AG04450 (cell line): Measurements from ENCODE around the gene SLC1A3. TPM values are rescaled to one million over a fixed set of nuclear protein-coding genes. Genes with fewer than 3 reads are reported as not detected.

Experiments used
- CTCF ChIA-PET: fragments of 300-600, 350-600 bp; formaldehyde crosslinking; extraction: SDS; loops from one replicate; lab custom pipeline; 2022; ENCODE audit warnings: antibody characterized with exemption, inconsistent platforms; lab: Charles Lee
- POLR2A ChIA-PET: fragments of 350-600 bp; formaldehyde crosslinking; extraction: SDS; loops from one replicate; lab custom pipeline; 2021; ENCODE audit warnings: antibody characterized with exemption, inconsistent platforms; lab: Yijun Ruan, JAX
- DNase-seq: peaks from one replicate; pipeline ENCODE4 v3.0.0-alpha.2; 2011; ENCODE audit warnings: low read depth, low spot score
- H3K27ac ChIP-seq: one replicate; pipeline ENCODE4 v1.5.1; 2012; ENCODE audit warnings: low read depth, low read length, control low read depth
- H3K27me3 ChIP-seq: one replicate; pipeline ENCODE4 v1.6.0; 2012; ENCODE audit warnings: low read length; ENCODE audit not compliant: control insufficient read depth, insufficient read depth
- H3K4me3 ChIP-seq: 2 replicates; pipeline ENCODE4 v1.5.1; 2011; ENCODE audit warnings: mild to moderate bottlenecking, low read depth, low read length, control low read depth
- H3K9me3 ChIP-seq: 2 replicates; pipeline ENCODE4 v1.5.1; 2012; ENCODE audit warnings: low read length; ENCODE audit not compliant: control insufficient read depth, insufficient read depth
- polyA plus RNA-seq: library from polyadenylated mRNA; depleted of rRNA; stranded (reverse); fragments of >200 nt; gene quantifications from 2 replicates; pipeline ENCODE4 v1.2.3, GENCODE V29; 2011
- TF ChIP-seq, protein P1 (sequence below): IDR thresholded peaks from 2 replicates; pipeline ENCODE4 v1.5.1; 2011; ENCODE audit warnings: low read depth, low read length, control low read depth, inconsistent platforms

The SLC1A3 gene
- polyA plus RNA-seq, 1 experiment = 2.2 TPM

DNA sequence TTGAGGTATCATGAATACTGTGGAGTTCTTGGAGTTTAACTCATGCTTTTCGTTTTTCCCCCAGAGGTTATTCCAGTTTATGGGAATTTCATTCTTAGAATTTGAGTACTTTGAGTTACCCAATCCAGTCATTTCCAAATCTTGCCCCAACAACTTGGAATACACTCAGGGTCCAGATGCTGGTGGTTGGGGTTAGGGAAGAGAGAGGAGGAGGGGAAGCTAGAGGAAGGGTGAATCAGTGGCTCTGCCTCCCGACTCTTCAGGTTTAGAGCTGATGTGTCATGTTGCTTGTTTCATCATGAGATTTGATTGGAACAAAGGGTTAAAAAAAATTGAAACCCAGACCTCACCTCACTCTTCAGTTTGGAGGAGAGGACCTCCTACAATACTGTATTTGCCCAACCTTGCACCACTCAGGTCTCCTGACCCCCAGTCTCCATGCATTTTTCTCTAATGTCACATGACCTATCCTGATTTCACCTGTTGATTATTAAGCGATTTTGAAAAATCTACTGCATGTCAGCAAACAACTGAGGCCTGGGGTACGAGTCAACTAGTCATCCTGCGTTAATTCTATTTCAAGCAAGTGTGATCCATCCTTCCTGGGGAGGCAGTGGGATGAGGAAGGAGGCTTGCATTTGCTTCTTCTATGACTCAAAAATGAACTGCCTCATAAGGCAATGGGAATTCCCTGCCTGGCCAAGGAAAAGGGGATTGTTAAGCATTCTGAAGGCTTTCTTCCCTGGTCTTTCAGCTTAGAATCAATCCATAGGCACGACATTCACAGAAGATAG is 6.2 kb upstream of the SLC1A3 start:
- H3K27ac ChIP-seq = no peak overlapping the region
- CTCF ChIA-PET = no interaction called here
- DNase-seq = no peak

DNA sequence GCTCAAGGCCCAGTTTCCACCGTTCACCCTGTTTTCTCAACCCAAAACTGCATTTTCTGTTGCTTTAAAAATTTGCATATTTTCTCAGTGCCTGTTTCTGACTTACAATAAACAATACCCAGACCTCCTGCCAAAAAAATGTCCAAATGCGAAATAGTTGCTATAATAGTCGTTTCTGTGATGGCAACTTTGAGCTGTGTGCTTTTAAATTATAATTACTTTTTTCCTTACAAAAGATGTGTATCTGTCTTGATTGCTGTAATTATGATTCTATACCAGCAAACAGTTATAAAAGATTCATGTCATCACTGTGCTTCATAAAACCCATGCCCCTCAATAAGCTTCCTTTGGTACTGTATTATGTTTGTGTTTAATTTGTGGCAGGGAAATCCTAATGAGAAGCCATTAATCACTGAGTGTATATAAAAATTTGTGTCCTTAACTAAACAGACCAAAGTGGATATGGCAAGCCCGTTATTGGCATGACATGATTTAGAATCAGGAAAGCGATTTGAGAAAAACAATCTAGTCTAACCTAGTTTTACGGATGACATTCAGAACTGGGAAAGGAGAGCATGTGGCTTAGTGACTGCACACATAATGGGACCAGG is 5.4 kb upstream of the SLC1A3 start:
- POLR2A ChIA-PET = no interaction called here
- Histone ChIP-seq H3K4me3 (no peak overlapping the region), H3K27me3 (no peaks in the 10 kb centered on the region), H3K27ac (no peak overlapping the region), H3K9me3 (no peaks in the 10 kb centered on the region)
- TF ChIP-seq, protein P1, sequence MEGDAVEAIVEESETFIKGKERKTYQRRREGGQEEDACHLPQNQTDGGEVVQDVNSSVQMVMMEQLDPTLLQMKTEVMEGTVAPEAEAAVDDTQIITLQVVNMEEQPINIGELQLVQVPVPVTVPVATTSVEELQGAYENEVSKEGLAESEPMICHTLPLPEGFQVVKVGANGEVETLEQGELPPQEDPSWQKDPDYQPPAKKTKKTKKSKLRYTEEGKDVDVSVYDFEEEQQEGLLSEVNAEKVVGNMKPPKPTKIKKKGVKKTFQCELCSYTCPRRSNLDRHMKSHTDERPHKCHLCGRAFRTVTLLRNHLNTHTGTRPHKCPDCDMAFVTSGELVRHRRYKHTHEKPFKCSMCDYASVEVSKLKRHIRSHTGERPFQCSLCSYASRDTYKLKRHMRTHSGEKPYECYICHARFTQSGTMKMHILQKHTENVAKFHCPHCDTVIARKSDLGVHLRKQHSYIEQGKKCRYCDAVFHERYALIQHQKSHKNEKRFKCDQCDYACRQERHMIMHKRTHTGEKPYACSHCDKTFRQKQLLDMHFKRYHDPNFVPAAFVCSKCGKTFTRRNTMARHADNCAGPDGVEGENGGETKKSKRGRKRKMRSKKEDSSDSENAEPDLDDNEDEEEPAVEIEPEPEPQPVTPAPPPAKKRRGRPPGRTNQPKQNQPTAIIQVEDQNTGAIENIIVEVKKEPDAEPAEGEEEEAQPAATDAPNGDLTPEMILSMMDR = no peak
- DNase-seq = no peak
- CTCF ChIA-PET = no interaction called here

More for the DNA sequence above, 6.2 kb upstream of the SLC1A3 start:
- H3K27me3 ChIP-seq = no peaks in the 10 kb centered on the region
- H3K9me3 ChIP-seq = no peaks in the 10 kb centered on the region
- TF ChIP-seq, protein P1 = no peak
- POLR2A ChIA-PET = no interaction called here
- H3K4me3 ChIP-seq = no peak overlapping the region

DNA sequence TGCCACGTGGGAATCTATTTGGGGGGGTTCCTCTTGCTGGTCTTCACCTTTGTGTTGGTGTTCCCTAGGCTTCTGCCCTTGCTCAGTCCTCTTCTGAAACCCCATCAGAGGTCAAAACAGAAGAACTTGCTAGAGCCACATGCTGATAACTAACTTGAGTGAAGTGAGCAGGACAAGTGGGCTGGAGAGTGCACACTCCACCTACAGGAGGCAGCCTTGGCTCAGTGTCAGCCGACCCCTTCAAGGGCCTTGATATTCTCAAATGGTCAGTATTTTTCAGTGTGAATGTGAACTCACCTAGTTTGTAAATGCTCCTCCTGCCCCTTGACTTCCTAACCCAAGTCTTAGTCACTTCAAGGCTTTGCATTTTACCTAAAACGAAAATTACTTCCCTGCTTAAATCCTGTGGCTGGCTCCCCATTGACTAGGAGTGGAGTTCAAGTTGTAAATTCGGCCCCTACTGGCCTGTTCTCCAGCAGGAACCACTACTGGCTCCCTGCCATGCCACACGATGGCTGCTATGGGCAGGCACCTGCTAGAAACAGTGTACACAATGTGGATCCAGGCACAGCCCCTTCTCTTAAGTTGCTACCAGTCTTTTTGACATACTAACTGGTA is 3.6 kb upstream of the SLC1A3 start:
- no peaks in the 10 kb centered on the region for H3K9me3 ChIP-seq

DNA sequence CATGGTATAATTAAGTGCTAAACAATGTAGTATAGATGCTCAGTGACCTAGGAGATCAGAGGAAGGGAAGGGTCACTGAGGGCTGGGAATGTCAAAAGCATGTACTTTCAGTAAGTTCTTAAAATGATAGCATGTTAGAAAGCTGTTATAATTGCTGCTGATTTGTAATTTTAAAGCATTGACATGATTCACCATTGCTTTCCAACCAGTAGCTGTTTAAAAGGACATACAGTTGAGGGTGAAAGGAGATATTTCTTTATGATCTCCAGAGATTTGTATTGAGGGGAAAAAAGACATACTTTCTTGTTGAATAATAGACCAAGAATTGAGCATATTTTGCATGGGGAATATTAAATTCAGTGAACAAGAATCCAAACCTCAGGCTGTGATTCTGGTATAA is 1.2 kb upstream of the SLC1A3 start:
- ChIA-PET POLR2A (no interaction called here), CTCF (interaction anchor here (1.2 to 2.2 kb wide), 5 partner anchors 85 to 190 kb away, joined by 3 to 6 read pairs (median 3); no protein-coding TSS in a partner anchor)
- no peaks in the 10 kb centered on the region for H3K27me3 ChIP-seq
- no peak overlapping the region for H3K4me3 ChIP-seq
- no peak for DNase-seq
- H3K27ac ChIP-seq = no peak overlapping the region
- TF ChIP-seq, protein P1 = no peak
- H3K9me3 ChIP-seq = no peaks in the 10 kb centered on the region

More for the DNA sequence above, 3.6 kb upstream of the SLC1A3 start:
- TF ChIP-seq, protein P1 = no peak
- ChIA-PET CTCF (no interaction called here), POLR2A (no interaction called here)
- no peak overlapping the region for H3K4me3 ChIP-seq
- H3K27ac ChIP-seq = no peak overlapping the region
- DNase-seq = no peak
- H3K27me3 ChIP-seq = no peaks in the 10 kb centered on the region

DNA sequence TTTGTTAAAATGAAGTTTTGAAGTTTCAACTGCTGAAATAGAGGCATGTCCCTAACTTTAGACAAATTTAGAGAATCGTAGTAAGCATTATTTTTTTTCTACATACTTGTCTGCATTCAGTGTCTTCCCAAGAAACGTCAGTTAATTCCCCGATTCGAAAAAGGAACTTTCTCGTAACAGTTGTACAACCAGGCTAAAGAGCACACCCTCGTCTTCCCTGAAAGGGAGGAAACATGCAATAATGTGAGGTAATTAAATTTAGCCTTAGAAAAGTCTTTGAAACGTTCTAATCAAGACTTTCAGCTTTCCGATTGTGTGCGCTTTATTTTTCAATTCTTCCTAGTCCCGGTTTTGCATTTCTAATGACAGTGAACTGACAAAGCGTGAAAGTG is 374 bp upstream of the SLC1A3 start:
- ChIA-PET POLR2A (interaction anchor here (0.5 kb wide), 1 partner anchor 10 kb away, joined by 3 read pairs; no protein-coding TSS in a partner anchor), CTCF (interaction anchor here (1.2 to 2.2 kb wide), 4 partner anchors 84 to 191 kb away, joined by 3 to 6 read pairs (median 4); no protein-coding TSS in a partner anchor)
- TF ChIP-seq, protein P1 = no peak

More for the DNA sequence above, 374 bp upstream of the SLC1A3 start:
- H3K9me3 ChIP-seq = no peaks in the 10 kb centered on the region
- peak overlapping the region; percentile 75 for H3K4me3 ChIP-seq
- H3K27me3 ChIP-seq = no peaks in the 10 kb centered on the region
- no peak overlapping the region for H3K27ac ChIP-seq
- DNase-seq = no peak
